HG02610 (cell line): ENCODE results near the gene ELAVL3.
"Not testable (repeated sequence)": the region's sequence is repeated elsewhere in the genome, so short reads cannot be mapped to it uniquely, and the experiment has no call there.

Experiments
- ATAC-seq: cut with Tn5 transposase; IDR thresholded peaks from one replicate; pipeline ENCODE4 v1.9.1; 2021; ENCODE audit warnings: mild to moderate bottlenecking, moderate library complexity; ENCODE audit not compliant: unreplicated experiment

Gene ELAVL3

DNA sequence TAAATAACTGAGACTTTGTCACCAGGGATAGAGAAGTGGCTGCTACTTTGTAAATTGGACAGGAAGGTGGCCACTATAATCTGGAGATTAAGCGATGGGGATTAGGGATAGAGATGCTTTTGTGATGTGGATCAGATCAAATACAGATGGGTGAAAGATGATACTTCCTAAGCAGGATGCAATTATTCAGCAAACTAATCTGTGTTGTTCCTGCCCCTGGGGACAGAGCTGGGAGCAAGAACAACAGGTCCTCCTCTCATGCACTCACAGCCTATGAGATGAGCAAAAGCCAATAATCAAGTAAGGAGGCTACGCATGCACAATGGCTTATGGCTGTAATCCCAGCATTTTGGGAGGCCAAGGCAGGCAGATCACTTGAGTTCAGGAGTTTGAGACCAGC is 66.3 kb downstream of the ELAVL3 start:
- no peak for ATAC-seq

DNA sequence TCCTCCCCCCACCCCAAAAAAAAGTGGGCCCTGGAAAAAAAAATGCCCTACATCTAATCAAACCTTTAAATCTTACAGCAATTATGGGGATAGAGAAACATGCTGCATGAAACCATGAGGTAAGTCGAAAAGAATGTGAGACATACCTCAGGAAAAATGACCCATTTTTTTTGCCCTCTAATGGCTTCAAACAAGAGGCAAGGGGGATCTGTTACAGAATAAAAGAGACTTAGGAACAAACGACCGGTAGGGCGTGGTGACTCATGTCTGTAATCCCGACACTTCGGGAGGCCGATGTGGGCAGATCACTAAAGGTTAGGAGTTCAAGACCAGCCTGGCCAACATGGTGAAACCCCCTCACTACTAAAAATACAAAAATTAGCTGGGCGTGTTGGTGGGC is 70.2 kb downstream of the ELAVL3 start:
- ATAC-seq, result no peak

DNA sequence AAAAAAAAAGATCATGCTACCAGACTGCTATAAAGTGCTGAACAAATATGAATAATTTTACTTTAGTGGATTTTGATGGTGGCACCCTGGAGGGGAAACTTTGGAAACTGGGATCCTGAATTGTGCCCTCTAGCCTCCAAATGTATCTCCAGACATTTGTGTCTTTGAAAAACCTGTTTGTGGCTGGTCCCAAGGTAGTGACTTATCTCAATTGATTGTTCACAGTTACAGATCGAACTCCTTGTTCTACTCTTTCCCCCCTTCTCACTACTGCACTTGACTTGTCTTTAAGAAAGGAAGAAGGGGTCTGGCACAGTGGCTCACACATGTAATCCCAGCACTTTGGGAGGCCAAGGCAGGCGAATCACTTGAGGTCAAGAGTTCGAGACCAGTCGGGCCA is 72.3 kb downstream of the ELAVL3 start:
- no peak for ATAC-seq

- ATAC-seq, result not testable (repeated sequence)
Observed at GRCh38 chr19:11406703-11407236, 74.1 kb downstream of the ELAVL3 start.

GRCh38 chr19:11405846-11406643 is 74.8 kb downstream of the ELAVL3 start:
- ATAC-seq, result no peak

DNA sequence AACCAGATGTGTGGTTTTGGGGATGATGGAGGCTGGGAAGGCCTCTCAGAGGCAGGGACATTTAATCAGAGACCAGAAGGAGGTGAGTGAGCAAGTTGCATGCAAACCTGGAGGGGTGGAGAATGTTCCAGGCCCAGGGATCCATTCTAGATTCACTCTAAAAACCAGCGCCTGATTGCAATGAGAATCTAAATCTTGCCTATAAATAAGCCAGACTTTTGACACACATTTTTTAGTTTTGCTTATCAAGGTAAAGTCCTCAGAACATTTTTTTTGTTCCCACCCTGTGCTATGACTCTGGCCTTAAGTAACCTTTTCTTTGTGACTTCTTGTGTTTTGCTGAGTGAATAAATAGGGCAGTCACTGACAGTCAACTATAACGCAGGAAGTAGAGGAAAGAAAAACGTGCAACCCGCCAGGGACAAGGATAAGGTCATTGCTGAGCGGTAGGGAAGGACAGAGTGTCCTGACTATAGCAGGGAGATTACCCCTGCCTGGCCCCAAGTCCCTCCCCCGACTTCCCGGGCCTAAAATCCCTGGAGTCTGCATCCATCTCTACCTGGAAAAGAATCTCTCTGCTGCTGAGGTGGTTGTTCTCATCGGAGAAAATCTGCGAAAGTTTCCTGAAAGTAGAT is 76.1 kb downstream of the ELAVL3 start:
- ATAC-seq, result no peak

DNA sequence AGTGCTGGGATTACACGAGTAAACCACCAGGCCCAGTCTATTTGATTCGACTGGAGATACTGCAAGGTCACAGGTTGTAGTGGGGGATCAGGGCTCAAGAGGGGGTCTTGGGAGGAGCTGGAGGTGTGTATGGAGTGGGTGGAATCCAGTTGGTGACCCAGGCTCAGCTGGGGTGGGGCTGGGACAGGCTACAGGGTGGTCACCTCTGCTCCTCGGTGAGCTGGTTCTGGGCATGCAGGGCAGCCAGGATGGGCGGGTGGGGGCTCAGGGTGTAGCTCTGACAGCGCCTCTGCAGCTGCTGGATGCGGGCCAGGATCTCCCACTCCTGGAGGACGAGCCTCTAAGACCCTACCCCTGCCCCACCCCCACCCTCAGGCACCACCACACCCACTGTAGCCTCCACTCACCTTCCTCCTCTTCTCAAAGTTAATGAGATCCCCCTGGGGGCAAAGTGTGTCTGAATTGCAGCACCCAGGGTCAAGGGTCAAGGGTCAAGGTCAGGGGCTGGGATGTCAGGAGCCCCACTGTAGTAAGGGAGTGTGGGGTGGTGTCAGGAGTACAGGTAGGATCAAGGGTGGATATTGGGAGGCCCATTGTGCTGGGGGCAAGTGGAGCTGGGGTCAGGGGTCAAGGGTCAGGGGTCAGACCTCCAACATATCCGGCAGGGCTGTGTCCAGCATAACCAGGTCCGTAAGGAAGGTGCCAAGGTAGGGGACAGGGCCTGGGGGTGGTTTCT is 78.9 kb downstream of the ELAVL3 start:
- no peak for ATAC-seq
